ENCODE results near the gene TXNRD2. TPM values are rescaled to one million over a fixed set of nuclear protein-coding genes. Genes with fewer than 3 reads are reported as not detected.

The TXNRD2 gene
- total and polyA plus RNA-seq, 2 of the 4 experiments (the other 2 are of a cell fraction): 15.6 to 25.7 TPM

GRCh38 chr22:19916006-19916405 lies 25.6 kb downstream of the TXNRD2 start:
- in situ Hi-C loops (cut with MboI; ENCODE audit: low sequenced_read_pairs) (no loop called here), intact Hi-C loops (cut with micrococcal nuclease) (no loop called here), dilution Hi-C loops (cut with HindIII; ENCODE audit: low sequenced_read_pairs, unreplicated experiment) (no loop called here)
- TF ChIP-seq RCOR1 (IDR thresholded peaks at IDR 0.05; ENCODE audit: insufficient replicate concordance, low read length) (no peak), MAZ (IDR thresholded peaks at IDR 0.05; ENCODE audit: borderline replicate concordance, low read depth, low read length) (no peak), FOS (IDR thresholded peaks at IDR 0.05; ENCODE audit: low read depth, low read length) (no peak), MAFK (IDR thresholded peaks at IDR 0.05; ENCODE audit: low read depth, low read length) (no peak), NFE2L2 (IDR thresholded peaks at IDR 0.05; ENCODE audit: low read depth, low read length) (no peak), RFX5 (IDR thresholded peaks at IDR 0.05; ENCODE audit: low read depth, low read length) (no peak), SMC3 (IDR thresholded peaks at IDR 0.05; ENCODE audit: low read depth, low read length) (no peak), BHLHE40 (IDR thresholded peaks at IDR 0.05; ENCODE audit: low read depth, low read length) (no peak), POLR2A (IDR thresholded peaks at IDR 0.05; ENCODE audit: low read depth, low read length) (no peak), MXI1 (IDR thresholded peaks at IDR 0.05; ENCODE audit: borderline replicate concordance, low read depth, low read length) (no peak), ELK1 (IDR thresholded peaks at IDR 0.05; ENCODE audit: borderline replicate concordance, low read depth, low read length) (no peak), CEBPB (IDR thresholded peaks at IDR 0.05; ENCODE audit: low read depth, low read length) (no peak), CHD1 (IDR thresholded peaks at IDR 0.05; ENCODE audit: low read depth, low read length) (no peak)
- H2BK120ac ChIP-seq (ENCODE audit: low read depth, low read length): no peak overlapping the region
- H3K9ac ChIP-seq (ENCODE audit: low read depth, low read length): no peak overlapping the region
- no peak overlapping the region for H3K4me3 ChIP-seq (ENCODE audit: insufficient read depth, low read depth, low read length)
- no peaks in the 10 kb centered on the region for H3K79me1 ChIP-seq (ENCODE audit: low read depth in 1 of 2, low read length in 2 of 2)
- ATAC-seq (ENCODE audit: low read depth) (no peak), DNase-seq (no peak)
- H2AFZ ChIP-seq (replicated peaks; ENCODE audit: low read length, poor library complexity): no peak overlapping the region
- H2BK5ac ChIP-seq (ENCODE audit: low read depth, low read length, poor library complexity, severe bottlenecking): no peak overlapping the region
- H4K91ac ChIP-seq (ENCODE audit: insufficient read depth, low read depth, low read length): no peak overlapping the region
- no TSS peak for BruUV-seq (replicated peaks)
- ChIA-PET POLR2A (ENCODE audit: unreplicated experiment) (no interaction called here), CTCF (no interaction called here)
- H2AK5ac ChIP-seq (ENCODE audit: low read depth, low read length): no peak overlapping the region
- no peak overlapping the region for H3K4me2 ChIP-seq (ENCODE audit: low read depth, low read length)
- 85% methylated on average over 5 of the region's 9 CpGs; no CpG with 5 or more reads in 1 of the 2 experiments for WGBS, 2 experiments (ENCODE audit: extremely low coverage in 2 of 2, insufficient read length in 1 of 2)
- H3K18ac ChIP-seq (ENCODE audit: low read depth, low read length): no peak overlapping the region
- H3K27me3 ChIP-seq (ENCODE audit: control insufficient read depth, insufficient read depth, low read length): no peaks in the 10 kb centered on the region
- peaks cover 51% of the 10 kb centered on the region for H3K36me3 ChIP-seq (ENCODE audit: control insufficient read depth, insufficient read depth, low read length)
- no peak overlapping the region for H3K14ac ChIP-seq (replicated peaks; ENCODE audit: low read depth, low read length)
- no peaks in the 10 kb centered on the region for H3K4me1 ChIP-seq (ENCODE audit: control insufficient read depth, insufficient read depth, low read length)
- no peak overlapping the region for H3K4ac ChIP-seq (ENCODE audit: low read depth, low read length)
- no peak overlapping the region for H4K8ac ChIP-seq (ENCODE audit: low read depth in 2 of 2, low read length in 2 of 2)
- no peaks in the 10 kb centered on the region for H4K20me1 ChIP-seq (ENCODE audit: insufficient read depth, low read length)
- H2AK9ac ChIP-seq (replicated peaks; ENCODE audit: low read depth, low read length, poor library complexity): no peak overlapping the region
- H3K9me1 ChIP-seq (ENCODE audit: insufficient read depth, low read length): peaks cover 4% of the 10 kb centered on the region; the same call in 1 of the 2 replicates
- no peak overlapping the region for H2BK20ac ChIP-seq (ENCODE audit: low read depth, low read length)
- H3K9me3 ChIP-seq (ENCODE audit: control insufficient read depth, insufficient read depth, low read length): no peaks in the 10 kb centered on the region; the same call in 1 of the 2 replicates
- H3K23ac ChIP-seq (ENCODE audit: low read depth, low read length): no peak overlapping the region
- H3K27ac ChIP-seq (ENCODE audit: insufficient read depth, low read length): no peak overlapping the region
- H2BK15ac ChIP-seq (ENCODE audit: low read depth, low read length): no peak overlapping the region
- no peak overlapping the region for H3K56ac ChIP-seq (ENCODE audit: extremely low read depth, insufficient read depth, low read length)
- no peak overlapping the region for H4K5ac ChIP-seq (ENCODE audit: low read depth, low read length)

All from IMR-90 (cell line).